H9 (cell line): ENCODE data around the gene RBFA. TPM values are rescaled to one million over a fixed set of nuclear protein-coding genes. Genes with fewer than 3 reads are reported as not detected.

Experiments used
- DNase-seq: peaks from one replicate; pipeline ENCODE4 v3.0.0-alpha.2; 2017
- H2AFZ ChIP-seq: one replicate; pipeline ENCODE4 v1.6.1; 2013; ENCODE audit warnings: mild to moderate bottlenecking, low read length, control low read depth, moderate library complexity
- H2AK5ac ChIP-seq: 2 replicates; pipeline ENCODE4 v1.6.1; 2013; ENCODE audit warnings: low read length, control low read depth, mixed read lengths; ENCODE audit not compliant: insufficient read length
- H2BK120ac ChIP-seq: one replicate; pipeline ENCODE4 v1.6.1; 2013; ENCODE audit warnings: low read depth, mild to moderate bottlenecking, low read length, control low read depth, inconsistent platforms; ENCODE audit not compliant: poor library complexity, severe bottlenecking
- H2BK12ac ChIP-seq: 2 replicates; pipeline ENCODE4 v1.6.1; 2013; ENCODE audit warnings: low read length, control low read depth, mixed read lengths, low read depth; ENCODE audit not compliant: insufficient read length
- H2BK15ac ChIP-seq: 2 replicates; pipeline ENCODE4 v1.6.1; 2013; ENCODE audit warnings: low read depth, low read length, control low read depth
- H2BK20ac ChIP-seq: one replicate; pipeline ENCODE4 v1.6.1; 2013; ENCODE audit warnings: low read depth, mild to moderate bottlenecking, low read length, control low read depth, inconsistent platforms; ENCODE audit not compliant: poor library complexity, severe bottlenecking
- H2BK5ac ChIP-seq: 2 replicates; pipeline ENCODE4 v1.6.1; 2013; ENCODE audit warnings: low read length, control low read depth, mixed read lengths; ENCODE audit not compliant: insufficient read length
- H3K14ac ChIP-seq: 2 replicates; pipeline ENCODE4 v1.6.1; 2013; ENCODE audit warnings: low read length, control low read depth; ENCODE audit not compliant: insufficient read depth
- H3K18ac ChIP-seq: 2 replicates; pipeline ENCODE4 v1.6.1; 2013; ENCODE audit warnings: low read depth, mild to moderate bottlenecking, mixed read lengths, low read length, control low read depth; ENCODE audit not compliant: insufficient read length
- H3K23ac ChIP-seq: 2 replicates; pipeline ENCODE4 v1.6.1; 2013; ENCODE audit warnings: low read length, control low read depth, mixed read lengths, low read depth; ENCODE audit not compliant: insufficient read length
- H3K23me2 ChIP-seq: 2 replicates; pipeline ENCODE4 v1.6.1; 2013; ENCODE audit warnings: low read depth, mild to moderate bottlenecking, mixed read lengths, low read length, control low read depth; ENCODE audit not compliant: insufficient read length, poor library complexity, severe bottlenecking
- H3K27ac ChIP-seq: 2 replicates; pipeline ENCODE4 v1.5.1; 2013; ENCODE audit warnings: low read length, control low read depth, mixed read lengths, low read depth; ENCODE audit not compliant: insufficient read length
- H3K27me3 ChIP-seq: 2 replicates; pipeline ENCODE4 v1.6.1; 2013; ENCODE audit warnings: low read length, control low read depth, inconsistent platforms; ENCODE audit not compliant: insufficient read depth
- H3K4ac ChIP-seq: 2 replicates; pipeline ENCODE4 v1.6.1; 2013; ENCODE audit warnings: low read depth, mild to moderate bottlenecking, control low read depth, inconsistent platforms, low read length, moderate library complexity
- H3K4me1 ChIP-seq: 2 replicates; pipeline ENCODE4 v1.6.1; 2013; ENCODE audit warnings: low read length, control low read depth, inconsistent platforms; ENCODE audit not compliant: insufficient read depth
- H3K4me2 ChIP-seq: 2 replicates; pipeline ENCODE4 v1.6.1; 2013; ENCODE audit warnings: low read length, control low read depth, mixed read lengths; ENCODE audit not compliant: insufficient read length, insufficient read depth
- H3K56ac ChIP-seq: 2 replicates; pipeline ENCODE4 v1.6.1; 2013; ENCODE audit warnings: low read depth, mild to moderate bottlenecking, mixed read lengths, low read length, control low read depth; ENCODE audit not compliant: insufficient read length
- H3K79me1 ChIP-seq: 2 replicates; pipeline ENCODE4 v1.6.1; 2013; ENCODE audit warnings: low read depth, mild to moderate bottlenecking, moderate library complexity, low read length, control low read depth, inconsistent platforms; ENCODE audit not compliant: insufficient read depth, poor library complexity, severe bottlenecking
- H3K79me2 ChIP-seq: 2 replicates; pipeline ENCODE4 v1.6.1; 2013; ENCODE audit warnings: low read length, control low read depth, inconsistent platforms; ENCODE audit not compliant: insufficient read depth
- H3K9ac ChIP-seq: 2 replicates; pipeline ENCODE4 v1.6.1; 2013; ENCODE audit warnings: low read length, control low read depth, mixed read lengths; ENCODE audit not compliant: insufficient read length; ENCODE audit errors: extremely low read depth
- H3K9me3 ChIP-seq: one replicate; pipeline ENCODE4 v1.6.1; 2013; ENCODE audit warnings: low read depth, low read length, inconsistent platforms; ENCODE audit not compliant: control insufficient read depth
- H3T11ph ChIP-seq: one replicate; pipeline ENCODE4 v1.6.1; 2013; ENCODE audit warnings: mild to moderate bottlenecking, low read length, control low read depth, inconsistent platforms
- H4K20me1 ChIP-seq: one replicate; pipeline ENCODE4 v1.6.1; 2013; ENCODE audit not compliant: control insufficient read depth, insufficient read length, insufficient read depth
- H4K5ac ChIP-seq: 2 replicates; pipeline ENCODE4 v1.6.1; 2013; ENCODE audit warnings: low read depth, mild to moderate bottlenecking, mixed read lengths, low read length, control low read depth; ENCODE audit not compliant: insufficient read length
- H4K8ac ChIP-seq: replicated peaks from 2 replicates; pipeline ENCODE4 v1.6.1; 2013; ENCODE audit warnings: low read length, control low read depth, mixed read lengths, low read depth; ENCODE audit not compliant: insufficient read length
- H4K91ac ChIP-seq: 2 replicates; pipeline ENCODE4 v1.6.1; 2013; ENCODE audit warnings: low read depth, mild to moderate bottlenecking, moderate library complexity, mixed read lengths, low read length, control low read depth; ENCODE audit not compliant: insufficient read length
- H3K27ac Mint-ChIP-seq, 3 experiments: 2 replicates in 2 of 3; 3 replicates in 1 of 3; pipeline ENCODE4 v1.8.0; 2020 to 2021; ENCODE audit warnings: mixed read lengths in 3 of 3, mild to moderate bottlenecking in 1 of 3, moderate library complexity in 1 of 3
- H3K27me3 Mint-ChIP-seq: 2 replicates; pipeline ENCODE4 v1.8.0; 2021; ENCODE audit warnings: low read depth, mild to moderate bottlenecking, moderate library complexity, mixed read lengths
- H3K36me3 Mint-ChIP-seq, 3 experiments: 2 replicates in 2 of 3; 3 replicates in 1 of 3; pipeline ENCODE4 v1.8.0; 2020 to 2021; ENCODE audit warnings: low read depth in 3 of 3, mixed read lengths in 3 of 3; ENCODE audit not compliant: insufficient read depth in 1 of 3
- H3K4me1 Mint-ChIP-seq, 2 experiments: 2 replicates each; pipeline ENCODE4 v1.8.0; 2020; ENCODE audit warnings: mixed read lengths in 2 of 2
- H3K4me3 Mint-ChIP-seq, 2 experiments: 2 replicates in 1 of 2; 3 replicates in 1 of 2; pipeline ENCODE4 v1.8.0; 2020 to 2021; ENCODE audit warnings: mild to moderate bottlenecking in 2 of 2, mixed read lengths in 2 of 2, moderate library complexity in 1 of 2
- H3K9me3 Mint-ChIP-seq, 2 experiments: 2 replicates in 1 of 2; 3 replicates in 1 of 2; pipeline ENCODE4 v1.8.0; 2020; ENCODE audit warnings: mild to moderate bottlenecking in 2 of 2, mixed read lengths in 2 of 2, moderate library complexity in 1 of 2
- WGBS: extraction: QIAGEN DNeasy Blood & Tissue Kit; methylation state at CpG from one replicate; pipeline ENCODE4 v1.1.7; 2013; ENCODE audit warnings: missing lambda C conversion rate, low lambda C conversion rate, mixed read lengths; ENCODE audit not compliant: insufficient read length; ENCODE audit errors: extremely low coverage; 5-methylcytosine and 5-hydroxymethylcytosine counted together
- total RNA-seq: library from RNA; stranded (reverse); gene quantifications from 2 replicates; pipeline ENCODE4 v1.2.1, GENCODE V29; 2021
- TF ChIP-seq, protein P1 (sequence below): fragments of 200-600 bp; sonication (generic); conservative IDR thresholded peaks from 3 replicates; pipeline ENCODE4 v1.8.0; 2021; ENCODE audit warnings: antibody characterized with exemption, mild to moderate bottlenecking

RBFA gene
- total RNA-seq, 1 experiment from 2014 or later, result 42.5 TPM

DNA sequence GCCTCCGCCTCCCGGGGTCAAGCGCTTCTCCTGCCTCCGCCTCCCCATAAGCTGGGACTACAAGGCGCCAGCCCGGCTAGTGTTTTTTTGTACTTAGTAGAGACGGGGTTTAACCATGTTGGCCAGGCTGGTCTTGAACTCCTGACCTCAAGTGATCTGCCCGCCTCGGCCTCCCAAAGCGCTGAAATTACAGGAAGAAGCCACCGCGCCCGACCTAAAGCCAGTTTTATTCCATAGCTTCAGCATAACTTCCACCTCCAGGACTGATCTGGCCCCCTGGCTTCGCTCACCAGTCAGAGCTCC, 45.1 kb upstream of the RBFA start:
- no CpG with 5 or more reads among the region's 14 CpGs for WGBS
- DNase-seq, result no peak

More for the DNA sequence above, 45.1 kb upstream of the RBFA start:
- no peak overlapping the region for H3K4ac ChIP-seq
- H3K4me1 Mint-ChIP-seq, result peaks cover 35% of the 10 kb centered on the region in 2 experiments
- no peak overlapping the region for H4K8ac ChIP-seq
- H3K4me1 ChIP-seq, result peaks cover 6% of the 10 kb centered on the region; the same call in 1 of the 2 replicates
- no peak overlapping the region for H3K23ac ChIP-seq
- H2BK20ac ChIP-seq, result no peak overlapping the region
- H3K56ac ChIP-seq, result no peak overlapping the region
- H4K20me1 ChIP-seq, result no peaks in the 10 kb centered on the region
- peaks cover 16 to 27% (median 22%) of the 10 kb centered on the region in 3 experiments; a peak in 6 of 7 replicates for H3K36me3 Mint-ChIP-seq
- no peak overlapping the region for H4K5ac ChIP-seq
- H4K91ac ChIP-seq, result no peak overlapping the region
- H3K27ac ChIP-seq, result no peak overlapping the region
- H3K23me2 ChIP-seq, result peaks cover 8% of the 10 kb centered on the region
- no peak overlapping the region for H2AFZ ChIP-seq
- peak overlapping the region; percentile 71 for H3K9ac ChIP-seq
- H3K14ac ChIP-seq, result no peak overlapping the region; the same call in 1 of the 2 replicates
- peaks cover 3% of the 10 kb centered on the region for H3K79me1 ChIP-seq
- H3K18ac ChIP-seq, result peak overlapping the region; percentile 15
- no peak overlapping the region for H2AK5ac ChIP-seq
- no peaks in the 10 kb centered on the region for H3K9me3 ChIP-seq
- H2BK15ac ChIP-seq, result no peak overlapping the region
- H3K4me2 ChIP-seq, result peak overlapping the region; percentile 77
- H3K9me3 Mint-ChIP-seq, result no peaks in the 10 kb centered on the region
- H3T11ph ChIP-seq, result no peak overlapping the region
- no peaks in the 10 kb centered on the region for H3K27me3 ChIP-seq
- TF ChIP-seq, protein P1, sequence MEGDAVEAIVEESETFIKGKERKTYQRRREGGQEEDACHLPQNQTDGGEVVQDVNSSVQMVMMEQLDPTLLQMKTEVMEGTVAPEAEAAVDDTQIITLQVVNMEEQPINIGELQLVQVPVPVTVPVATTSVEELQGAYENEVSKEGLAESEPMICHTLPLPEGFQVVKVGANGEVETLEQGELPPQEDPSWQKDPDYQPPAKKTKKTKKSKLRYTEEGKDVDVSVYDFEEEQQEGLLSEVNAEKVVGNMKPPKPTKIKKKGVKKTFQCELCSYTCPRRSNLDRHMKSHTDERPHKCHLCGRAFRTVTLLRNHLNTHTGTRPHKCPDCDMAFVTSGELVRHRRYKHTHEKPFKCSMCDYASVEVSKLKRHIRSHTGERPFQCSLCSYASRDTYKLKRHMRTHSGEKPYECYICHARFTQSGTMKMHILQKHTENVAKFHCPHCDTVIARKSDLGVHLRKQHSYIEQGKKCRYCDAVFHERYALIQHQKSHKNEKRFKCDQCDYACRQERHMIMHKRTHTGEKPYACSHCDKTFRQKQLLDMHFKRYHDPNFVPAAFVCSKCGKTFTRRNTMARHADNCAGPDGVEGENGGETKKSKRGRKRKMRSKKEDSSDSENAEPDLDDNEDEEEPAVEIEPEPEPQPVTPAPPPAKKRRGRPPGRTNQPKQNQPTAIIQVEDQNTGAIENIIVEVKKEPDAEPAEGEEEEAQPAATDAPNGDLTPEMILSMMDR, result no peak
- H3K27me3 Mint-ChIP-seq, result no peaks in the 10 kb centered on the region
- peaks cover 31% of the 10 kb centered on the region; the same call in 1 of the 2 replicates for H3K79me2 ChIP-seq
- H2BK12ac ChIP-seq, result no peak overlapping the region
- no peak overlapping the region for H2BK120ac ChIP-seq
- H3K4me3 Mint-ChIP-seq, result peak overlapping the region; percentile 82 to 90
- no peak overlapping the region for H2BK5ac ChIP-seq
- H3K27ac Mint-ChIP-seq, result peak overlapping the region in 2 of 3 experiments; percentile 62 to 77; a peak in 3 of 7 replicates
